Measurements from ENCODE around the gene DCX.

DNA sequence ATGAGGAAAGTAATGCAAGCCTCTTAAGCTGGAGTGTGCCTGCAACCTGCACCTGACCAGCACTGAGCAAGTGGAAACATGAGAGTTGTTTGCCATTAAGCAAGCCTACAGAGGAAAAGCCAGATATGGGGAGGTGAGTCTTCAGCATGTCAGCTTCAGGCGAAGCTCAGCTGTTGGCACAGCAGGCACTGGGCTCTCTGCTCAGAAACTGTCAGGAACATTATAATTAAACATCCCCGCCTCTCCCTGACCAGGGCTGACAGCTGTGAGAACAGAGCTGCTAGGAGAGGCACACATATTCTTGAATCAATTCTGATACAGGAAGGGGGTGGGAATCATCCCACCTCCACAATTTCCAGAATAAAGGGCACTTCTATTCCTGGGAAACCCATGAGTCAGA, 19.0 kb upstream of the DCX start:
- TF ChIP-seq, protein P1, sequence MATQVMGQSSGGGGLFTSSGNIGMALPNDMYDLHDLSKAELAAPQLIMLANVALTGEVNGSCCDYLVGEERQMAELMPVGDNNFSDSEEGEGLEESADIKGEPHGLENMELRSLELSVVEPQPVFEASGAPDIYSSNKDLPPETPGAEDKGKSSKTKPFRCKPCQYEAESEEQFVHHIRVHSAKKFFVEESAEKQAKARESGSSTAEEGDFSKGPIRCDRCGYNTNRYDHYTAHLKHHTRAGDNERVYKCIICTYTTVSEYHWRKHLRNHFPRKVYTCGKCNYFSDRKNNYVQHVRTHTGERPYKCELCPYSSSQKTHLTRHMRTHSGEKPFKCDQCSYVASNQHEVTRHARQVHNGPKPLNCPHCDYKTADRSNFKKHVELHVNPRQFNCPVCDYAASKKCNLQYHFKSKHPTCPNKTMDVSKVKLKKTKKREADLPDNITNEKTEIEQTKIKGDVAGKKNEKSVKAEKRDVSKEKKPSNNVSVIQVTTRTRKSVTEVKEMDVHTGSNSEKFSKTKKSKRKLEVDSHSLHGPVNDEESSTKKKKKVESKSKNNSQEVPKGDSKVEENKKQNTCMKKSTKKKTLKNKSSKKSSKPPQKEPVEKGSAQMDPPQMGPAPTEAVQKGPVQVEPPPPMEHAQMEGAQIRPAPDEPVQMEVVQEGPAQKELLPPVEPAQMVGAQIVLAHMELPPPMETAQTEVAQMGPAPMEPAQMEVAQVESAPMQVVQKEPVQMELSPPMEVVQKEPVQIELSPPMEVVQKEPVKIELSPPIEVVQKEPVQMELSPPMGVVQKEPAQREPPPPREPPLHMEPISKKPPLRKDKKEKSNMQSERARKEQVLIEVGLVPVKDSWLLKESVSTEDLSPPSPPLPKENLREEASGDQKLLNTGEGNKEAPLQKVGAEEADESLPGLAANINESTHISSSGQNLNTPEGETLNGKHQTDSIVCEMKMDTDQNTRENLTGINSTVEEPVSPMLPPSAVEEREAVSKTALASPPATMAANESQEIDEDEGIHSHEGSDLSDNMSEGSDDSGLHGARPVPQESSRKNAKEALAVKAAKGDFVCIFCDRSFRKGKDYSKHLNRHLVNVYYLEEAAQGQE (IDR thresholded peaks at IDR 0.05; ENCODE audit: low read depth) = no peak
- TF ChIP-seq, protein P2, sequence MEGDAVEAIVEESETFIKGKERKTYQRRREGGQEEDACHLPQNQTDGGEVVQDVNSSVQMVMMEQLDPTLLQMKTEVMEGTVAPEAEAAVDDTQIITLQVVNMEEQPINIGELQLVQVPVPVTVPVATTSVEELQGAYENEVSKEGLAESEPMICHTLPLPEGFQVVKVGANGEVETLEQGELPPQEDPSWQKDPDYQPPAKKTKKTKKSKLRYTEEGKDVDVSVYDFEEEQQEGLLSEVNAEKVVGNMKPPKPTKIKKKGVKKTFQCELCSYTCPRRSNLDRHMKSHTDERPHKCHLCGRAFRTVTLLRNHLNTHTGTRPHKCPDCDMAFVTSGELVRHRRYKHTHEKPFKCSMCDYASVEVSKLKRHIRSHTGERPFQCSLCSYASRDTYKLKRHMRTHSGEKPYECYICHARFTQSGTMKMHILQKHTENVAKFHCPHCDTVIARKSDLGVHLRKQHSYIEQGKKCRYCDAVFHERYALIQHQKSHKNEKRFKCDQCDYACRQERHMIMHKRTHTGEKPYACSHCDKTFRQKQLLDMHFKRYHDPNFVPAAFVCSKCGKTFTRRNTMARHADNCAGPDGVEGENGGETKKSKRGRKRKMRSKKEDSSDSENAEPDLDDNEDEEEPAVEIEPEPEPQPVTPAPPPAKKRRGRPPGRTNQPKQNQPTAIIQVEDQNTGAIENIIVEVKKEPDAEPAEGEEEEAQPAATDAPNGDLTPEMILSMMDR (IDR thresholded peaks at IDR 0.05 in 2 of 3, conservative IDR thresholded peaks at IDR 0.05 in 1 of 3; ENCODE audit: borderline replicate concordance in 1 of 3, insufficient read depth in 1 of 3, low read depth in 2 of 3, low read length in 2 of 3) = no peak
- TF ChIP-seq EZH2 (IDR thresholded peaks at IDR 0.05) (no peak), POLR2A (IDR thresholded peaks at IDR 0.05; ENCODE audit: borderline replicate concordance, extremely low read depth, insufficient read depth, insufficient read length) (no peak), EGR1 (IDR thresholded peaks at IDR 0.05; ENCODE audit: low read depth) (no peak), FOSL1 (IDR thresholded peaks at IDR 0.05; ENCODE audit: low read depth) (no peak), ZNF274 (IDR thresholded peaks at IDR 0.05; ENCODE audit: low read depth, low read length) (no peak), ZFX (IDR thresholded peaks at IDR 0.05) (no peak), ELF1 (IDR thresholded peaks at IDR 0.05; ENCODE audit: borderline replicate concordance, low read depth) (no peak), POLR2AphosphoS5 (IDR thresholded peaks at IDR 0.05; ENCODE audit: low read depth, low read length) (no peak), JUND (IDR thresholded peaks at IDR 0.05) (no peak), CBX3 (IDR thresholded peaks at IDR 0.05; ENCODE audit: low read depth) (no peak)
- TF ChIP-seq, protein P3, sequence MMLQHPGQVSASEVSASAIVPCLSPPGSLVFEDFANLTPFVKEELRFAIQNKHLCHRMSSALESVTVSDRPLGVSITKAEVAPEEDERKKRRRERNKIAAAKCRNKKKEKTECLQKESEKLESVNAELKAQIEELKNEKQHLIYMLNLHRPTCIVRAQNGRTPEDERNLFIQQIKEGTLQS (IDR thresholded peaks at IDR 0.05) = no peak

All from HCT116 (cell line).